ENCODE data around the gene CPPED1.

CPPED1 gene

GRCh38 chr16:12688951-12689850 lies 114.5 kb downstream of the CPPED1 start:
- no peak for DNase-seq (ENCODE audit: low read depth)
- TF ChIP-seq CTCF (conservative IDR thresholded peaks at IDR 0.05; ENCODE audit: control insufficient read depth, insufficient read depth, low read depth, low read length) = no peak
- H3K4me3 ChIP-seq (ENCODE audit: control insufficient read depth, low read depth, low read length) = no peak overlapping the region

GRCh38 chr16:12685806-12686205 lies 117.9 kb downstream of the CPPED1 start:
- no peak overlapping the region for H3K4me3 ChIP-seq (ENCODE audit: control insufficient read depth, low read depth, low read length)
- no peak for TF ChIP-seq CTCF (conservative IDR thresholded peaks at IDR 0.05; ENCODE audit: control insufficient read depth, insufficient read depth, low read depth, low read length)
- no peak for DNase-seq (ENCODE audit: low read depth)

- TF ChIP-seq CTCF (conservative IDR thresholded peaks at IDR 0.05; ENCODE audit: control insufficient read depth, insufficient read depth, low read depth, low read length) = no peak
- no peak overlapping the region for H3K4me3 ChIP-seq (ENCODE audit: control insufficient read depth, low read depth, low read length)
- no peak for DNase-seq (ENCODE audit: low read depth)
Observed at GRCh38 chr16:12682432-12683165, 121.1 kb downstream of the CPPED1 start.

GRCh38 chr16:12681653-12682052 lies 122.0 kb downstream of the CPPED1 start:
- TF ChIP-seq CTCF (conservative IDR thresholded peaks at IDR 0.05; ENCODE audit: control insufficient read depth, insufficient read depth, low read depth, low read length) = no peak
- H3K4me3 ChIP-seq (ENCODE audit: control insufficient read depth, low read depth, low read length) = no peak overlapping the region
- peak; percentile 86 for DNase-seq (ENCODE audit: low read depth)

GRCh38 chr16:12680531-12680930 lies 123.2 kb downstream of the CPPED1 start:
- DNase-seq (ENCODE audit: low read depth) = no peak
- H3K4me3 ChIP-seq (ENCODE audit: control insufficient read depth, low read depth, low read length) = no peak overlapping the region
- no peak for TF ChIP-seq CTCF (conservative IDR thresholded peaks at IDR 0.05; ENCODE audit: control insufficient read depth, insufficient read depth, low read depth, low read length)

GRCh38 chr16:12679660-12680272 lies 123.9 kb downstream of the CPPED1 start:
- no peak overlapping the region for H3K4me3 ChIP-seq (ENCODE audit: control insufficient read depth, low read depth, low read length)
- DNase-seq (ENCODE audit: low read depth) = no peak
- no peak for TF ChIP-seq CTCF (conservative IDR thresholded peaks at IDR 0.05; ENCODE audit: control insufficient read depth, insufficient read depth, low read depth, low read length)
